K562 treated with DMSO at 1 percent for 48 hours (cell line): ENCODE results near the gene OPN4. TPM values are rescaled to one million over a fixed set of nuclear protein-coding genes. Genes with fewer than 3 reads are reported as not detected.

ENCODE experiments used
- total RNA-seq: library from RNA; unstranded; fragments of 300-600 nt; gene quantifications from 2 replicates; pipeline ENCODE4 v1.2.3, GENCODE V29; 2022; ENCODE audit warnings: low replicate concordance; ENCODE audit errors: extremely low read depth

Gene OPN4, protein sequence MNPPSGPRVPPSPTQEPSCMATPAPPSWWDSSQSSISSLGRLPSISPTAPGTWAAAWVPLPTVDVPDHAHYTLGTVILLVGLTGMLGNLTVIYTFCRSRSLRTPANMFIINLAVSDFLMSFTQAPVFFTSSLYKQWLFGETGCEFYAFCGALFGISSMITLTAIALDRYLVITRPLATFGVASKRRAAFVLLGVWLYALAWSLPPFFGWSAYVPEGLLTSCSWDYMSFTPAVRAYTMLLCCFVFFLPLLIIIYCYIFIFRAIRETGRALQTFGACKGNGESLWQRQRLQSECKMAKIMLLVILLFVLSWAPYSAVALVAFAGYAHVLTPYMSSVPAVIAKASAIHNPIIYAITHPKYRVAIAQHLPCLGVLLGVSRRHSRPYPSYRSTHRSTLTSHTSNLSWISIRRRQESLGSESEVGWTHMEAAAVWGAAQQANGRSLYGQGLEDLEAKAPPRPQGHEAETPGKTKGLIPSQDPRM
- total RNA-seq: not detected in 2 replicates

DNA sequence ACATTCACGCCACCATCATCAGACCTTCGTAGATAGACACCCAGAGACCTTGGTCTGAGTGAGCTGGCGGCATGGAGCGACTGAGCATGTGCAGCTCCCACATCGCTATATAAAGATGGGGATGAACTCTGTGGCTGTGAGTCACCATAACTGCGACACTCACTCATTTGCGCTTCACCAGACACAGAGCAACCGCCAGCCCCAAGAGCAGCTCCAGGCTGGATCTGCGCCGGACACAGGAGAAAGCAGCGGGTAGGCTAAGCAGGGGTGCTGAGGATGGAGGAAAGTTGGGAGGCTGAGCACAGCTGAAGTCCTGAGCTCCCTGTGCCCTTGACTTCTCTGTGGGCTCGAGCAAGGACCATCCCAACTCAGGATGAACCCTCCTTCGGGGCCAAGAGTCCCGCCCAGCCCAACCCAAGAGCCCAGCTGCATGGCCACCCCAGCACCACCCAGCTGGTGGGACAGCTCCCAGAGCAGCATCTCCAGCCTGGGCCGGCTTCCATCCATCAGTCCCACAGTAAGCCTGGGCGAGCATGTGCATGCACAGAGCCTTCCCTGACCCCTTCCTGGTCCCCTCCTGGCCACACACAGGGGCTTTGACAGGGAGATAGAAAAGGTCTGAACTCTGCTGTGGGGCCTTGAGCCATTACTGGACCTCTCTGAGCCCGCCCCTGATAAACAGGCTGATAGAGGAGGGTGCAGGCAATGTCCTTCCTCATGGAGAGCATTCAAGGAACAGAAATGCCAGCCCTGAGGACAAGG, at the start of gene OPN4:
Gene OPN4, plus strand, starts transcription at position 137 of the 762 bp plus-strand sequence. Its CDS starts 237 bp downstream, at position 374.

DNA sequence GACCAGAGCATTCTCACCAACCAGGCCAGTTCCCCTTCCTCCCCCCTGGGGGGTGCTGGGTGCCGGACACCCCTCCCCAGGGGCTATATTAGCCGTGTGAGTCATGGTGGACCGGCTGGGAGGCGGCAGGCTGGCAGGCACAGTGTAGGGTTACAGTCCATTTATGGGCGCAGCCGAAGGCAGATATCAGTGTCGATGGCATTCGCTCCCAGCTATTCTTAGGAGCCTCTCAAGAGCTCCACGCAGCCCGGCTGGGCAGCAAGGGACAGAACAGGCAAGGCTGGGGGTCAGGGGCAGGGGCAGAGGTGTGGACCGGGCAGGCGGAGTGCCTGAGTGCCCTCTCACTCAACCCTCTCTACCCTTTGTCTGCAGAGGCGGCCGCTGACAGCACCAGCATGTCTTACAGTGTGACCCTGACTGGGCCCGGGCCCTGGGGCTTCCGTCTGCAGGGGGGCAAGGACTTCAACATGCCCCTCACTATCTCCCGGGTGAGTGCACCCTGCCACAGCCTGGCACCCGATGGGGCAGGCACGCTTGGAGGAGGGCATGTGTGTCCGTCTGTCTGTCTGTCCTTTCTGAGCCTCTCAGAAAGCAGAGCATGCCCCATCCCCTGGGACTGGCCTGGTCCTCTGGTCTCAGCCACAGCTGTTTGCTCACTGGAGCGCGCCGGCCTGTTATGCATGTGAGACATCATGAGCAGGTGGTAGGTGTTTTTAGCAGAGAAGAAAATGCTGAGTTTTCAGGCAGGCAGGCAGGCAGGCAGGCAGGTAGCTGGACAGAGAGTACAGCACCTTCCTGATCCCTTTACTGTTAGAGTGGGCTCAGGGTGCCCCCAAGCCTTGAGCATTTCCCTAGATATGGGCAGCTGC, 14.2 kb downstream of the OPN4 start, which contains the start of gene LDB3:
Gene LDB3, plus strand, starts transcription at position 215 of the 869 bp plus-strand sequence. Its CDS starts 181 bp downstream, at position 396.

Other genes starting within 250 kb of the OPN4 start
- gene WAPL, start 132.8 kb upstream of the OPN4 start, total RNA-seq: not detected in 2 replicates
- gene LDB3, start 14.0 kb downstream of the OPN4 start, total RNA-seq: not detected in 2 replicates
- not detected in 2 replicates for gene BMPR1A, start 102.1 kb downstream of the OPN4 start, total RNA-seq